GM19397 (cell line): ENCODE measurements around the gene DNAJB14.

Experiments used
- ATAC-seq: cut with Tn5 transposase; IDR thresholded peaks from one replicate; pipeline ENCODE4 v1.9.1; 2021; ENCODE audit warnings: mild to moderate bottlenecking, moderate library complexity; ENCODE audit not compliant: unreplicated experiment

DNAJB14 gene

GRCh38 chr4:99872570-99872969, 73.8 kb downstream of the DNAJB14 start:
- no peak for ATAC-seq

- no peak for ATAC-seq
Observed at GRCh38 chr4:99868126-99868596, 78.3 kb downstream of the DNAJB14 start.

GRCh38 chr4:99863804-99864203, 82.6 kb downstream of the DNAJB14 start:
- no peak for ATAC-seq

GRCh38 chr4:99861120-99861905, 85.1 kb downstream of the DNAJB14 start:
- no peak for ATAC-seq

- ATAC-seq = no peak
Observed at GRCh38 chr4:99860521-99860920, 85.9 kb downstream of the DNAJB14 start.

- peak; percentile 62 for ATAC-seq
Observed at GRCh38 chr4:99859618-99860017, 86.8 kb downstream of the DNAJB14 start.

GRCh38 chr4:99857307-99857706, 89.1 kb downstream of the DNAJB14 start:
- ATAC-seq = no peak

- no peak for ATAC-seq
Observed at GRCh38 chr4:99856166-99856565, 90.3 kb downstream of the DNAJB14 start.

GRCh38 chr4:99855678-99856077, 90.7 kb downstream of the DNAJB14 start:
- ATAC-seq = peak; percentile 42

GRCh38 chr4:99853999-99854398, 92.4 kb downstream of the DNAJB14 start:
- ATAC-seq = no peak

GRCh38 chr4:99853190-99853589, 93.2 kb downstream of the DNAJB14 start:
- no peak for ATAC-seq

GRCh38 chr4:99852199-99852749, 94.1 kb downstream of the DNAJB14 start:
- no peak for ATAC-seq

GRCh38 chr4:99848591-99849001, 97.8 kb downstream of the DNAJB14 start:
- ATAC-seq = peak; percentile 38

- ATAC-seq = peak; percentile 56
Observed at GRCh38 chr4:99847362-99847976, 98.9 kb downstream of the DNAJB14 start.

- ATAC-seq = peak; percentile 0
Observed at GRCh38 chr4:99846891-99847290, 99.5 kb downstream of the DNAJB14 start.
